ENCODE results near the gene INHBA. TPM values are rescaled to one million over a fixed set of nuclear protein-coding genes. Genes with fewer than 3 reads are reported as not detected.

Gene INHBA
- total and polyA plus RNA-seq, 2 donors (not counting 3 experiments of a cell fraction or from before 2014, with no cell fraction given), result 22.9 to 23.2 TPM

DNA sequence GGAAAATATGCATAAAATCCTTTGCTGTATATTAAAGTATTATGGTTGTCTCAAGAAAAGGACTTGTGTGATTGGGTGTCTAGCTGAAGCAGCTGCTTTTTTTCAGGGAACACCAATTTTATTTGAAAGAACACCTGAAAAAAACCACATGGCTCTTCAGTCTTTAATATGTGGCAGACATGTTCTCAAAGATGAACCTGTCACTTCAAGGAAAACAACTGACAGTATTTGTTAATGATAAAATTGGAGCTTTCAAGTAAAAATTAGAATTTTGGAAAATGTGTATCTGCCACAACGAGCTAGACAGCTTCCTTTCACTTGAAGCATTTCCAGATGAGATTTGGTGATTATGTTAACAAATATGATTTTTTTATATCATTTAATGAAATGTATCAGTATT is 59.3 kb downstream of the INHBA start:
- FAIRE-seq (no peak), DNase-seq (ENCODE audit: low read depth, low spot score) (no peak)
- Histone ChIP-seq H3K9me3 (replicated peaks; ENCODE audit: control insufficient read depth, insufficient read depth, low read length) (no peaks in the 10 kb centered on the region), H3K36me3 (ENCODE audit: control insufficient read depth in 2 of 2, extremely low read depth in 1 of 2, insufficient read depth in 2 of 2, low read length in 2 of 2) (no peaks in the 10 kb centered on the region), H4K20me1 (replicated peaks; ENCODE audit: control insufficient read depth, extremely low read depth, insufficient read depth, low read length) (no peaks in the 10 kb centered on the region), H3K27ac (ENCODE audit: insufficient read depth, low read depth, low read length) (no peak overlapping the region), H3K4me1 (ENCODE audit: control insufficient read depth, extremely low read depth, insufficient read depth, low read length) (no peaks in the 10 kb centered on the region), H3K4me3 (replicated peaks in 1 of 3; ENCODE audit: insufficient read depth in 1 of 3, low read depth in 1 of 3, low read length in 3 of 3) (no peak overlapping the region), H3K27me3 (ENCODE audit: control insufficient read depth in 2 of 2, insufficient read depth in 2 of 2, low read length in 2 of 2) (no peaks in the 10 kb centered on the region), H3K4me2 (ENCODE audit: insufficient read depth, low read length) (no peak overlapping the region), H3K9me1 (replicated peaks; ENCODE audit: control insufficient read depth, extremely low read depth, insufficient read depth, low read length) (no peaks in the 10 kb centered on the region), H3K9ac (replicated peaks; ENCODE audit: extremely low read depth, insufficient read depth, low read length) (no peak overlapping the region), H2AFZ (ENCODE audit: low read depth, low read length) (no peak overlapping the region), H3K79me2 (ENCODE audit: control insufficient read depth, insufficient read depth, low read length) (no peaks in the 10 kb centered on the region)
- ChIA-PET POLR2A (no interaction called here), CTCF (interaction anchor here (1.2 kb wide), 1 partner anchor 53 kb away, joined by 3 read pairs; no protein-coding TSS in a partner anchor)
- dilution Hi-C loops (cut with MboI; ENCODE audit: extremely low pct_ligation_motif_present, low sequenced_read_pairs), result no loop called here
- intact Hi-C loops (cut with micrococcal nuclease), result no loop called here
- TF ChIP-seq CTCF (IDR thresholded peaks at IDR 0.05; ENCODE audit: extremely low read depth in 1 of 2, insufficient read depth in 1 of 2, low read depth in 1 of 2, low read length in 2 of 2) (no peak), JUN (IDR thresholded peaks at IDR 0.05; ENCODE audit: borderline replicate concordance, insufficient read depth, insufficient read length, low read depth) (no peak), EZH2 (IDR thresholded peaks at IDR 0.05; ENCODE audit: borderline replicate concordance, low read depth, low read length, severe bottlenecking) (no peak), POLR2AphosphoS5 (IDR thresholded peaks at IDR 0.05; ENCODE audit: insufficient read depth, low read depth, low read length) (no peak), MYC (IDR thresholded peaks at IDR 0.05; ENCODE audit: low read depth, low read length) (no peak), FOS (IDR thresholded peaks at IDR 0.05; ENCODE audit: borderline replicate concordance, insufficient read depth, low read length) (no peak), POLR2A (IDR thresholded peaks at IDR 0.05; ENCODE audit: low read depth, low read length) (no peak), GATA2 (IDR thresholded peaks at IDR 0.05; ENCODE audit: insufficient read depth, insufficient read length, low read depth, low read length) (no peak), MAX (IDR thresholded peaks at IDR 0.05; ENCODE audit: insufficient read depth, insufficient read length) (no peak)
- BruUV-seq (replicated peaks), result no TSS peak
